Measurements from ENCODE around the gene C1R.

DNA sequence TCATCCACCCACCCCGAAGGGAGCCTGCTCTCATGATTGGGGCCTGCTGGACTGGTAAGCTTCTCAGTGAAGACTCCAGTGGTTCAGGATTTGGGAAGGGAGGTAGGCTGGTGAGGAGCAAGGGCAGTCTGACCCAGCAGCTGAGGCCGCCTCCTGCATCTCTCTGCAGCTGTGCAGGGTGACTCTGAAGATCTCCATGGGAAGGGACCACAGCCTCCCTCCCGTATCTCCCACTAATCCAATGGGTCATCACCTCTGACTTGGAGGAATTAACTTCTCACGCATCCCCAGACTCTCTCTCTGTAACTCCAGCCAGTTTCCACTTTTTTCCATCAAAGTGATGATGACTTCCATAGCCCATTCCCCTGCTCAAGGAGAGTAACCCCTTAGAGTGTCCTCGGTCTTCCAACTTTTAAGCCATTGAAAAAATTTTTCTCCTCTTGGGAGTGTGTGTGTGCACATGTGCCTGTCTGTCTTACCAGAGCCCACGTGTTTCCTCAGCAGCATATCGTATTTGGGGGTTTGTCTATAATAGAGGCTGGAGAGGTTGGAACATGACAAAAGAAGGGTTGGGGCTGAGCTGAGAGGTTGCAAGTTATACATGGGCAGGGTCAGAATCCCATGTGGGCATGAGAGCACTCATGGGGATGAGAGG, 49.2 kb upstream of the C1R start:
- TF ChIP-seq, protein P1, sequence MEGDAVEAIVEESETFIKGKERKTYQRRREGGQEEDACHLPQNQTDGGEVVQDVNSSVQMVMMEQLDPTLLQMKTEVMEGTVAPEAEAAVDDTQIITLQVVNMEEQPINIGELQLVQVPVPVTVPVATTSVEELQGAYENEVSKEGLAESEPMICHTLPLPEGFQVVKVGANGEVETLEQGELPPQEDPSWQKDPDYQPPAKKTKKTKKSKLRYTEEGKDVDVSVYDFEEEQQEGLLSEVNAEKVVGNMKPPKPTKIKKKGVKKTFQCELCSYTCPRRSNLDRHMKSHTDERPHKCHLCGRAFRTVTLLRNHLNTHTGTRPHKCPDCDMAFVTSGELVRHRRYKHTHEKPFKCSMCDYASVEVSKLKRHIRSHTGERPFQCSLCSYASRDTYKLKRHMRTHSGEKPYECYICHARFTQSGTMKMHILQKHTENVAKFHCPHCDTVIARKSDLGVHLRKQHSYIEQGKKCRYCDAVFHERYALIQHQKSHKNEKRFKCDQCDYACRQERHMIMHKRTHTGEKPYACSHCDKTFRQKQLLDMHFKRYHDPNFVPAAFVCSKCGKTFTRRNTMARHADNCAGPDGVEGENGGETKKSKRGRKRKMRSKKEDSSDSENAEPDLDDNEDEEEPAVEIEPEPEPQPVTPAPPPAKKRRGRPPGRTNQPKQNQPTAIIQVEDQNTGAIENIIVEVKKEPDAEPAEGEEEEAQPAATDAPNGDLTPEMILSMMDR (IDR thresholded peaks at IDR 0.05) = no peak
- no peak for TF ChIP-seq POLR2A (IDR thresholded peaks at IDR 0.05)
